Measurements from ENCODE around the gene PYY.

DNA sequence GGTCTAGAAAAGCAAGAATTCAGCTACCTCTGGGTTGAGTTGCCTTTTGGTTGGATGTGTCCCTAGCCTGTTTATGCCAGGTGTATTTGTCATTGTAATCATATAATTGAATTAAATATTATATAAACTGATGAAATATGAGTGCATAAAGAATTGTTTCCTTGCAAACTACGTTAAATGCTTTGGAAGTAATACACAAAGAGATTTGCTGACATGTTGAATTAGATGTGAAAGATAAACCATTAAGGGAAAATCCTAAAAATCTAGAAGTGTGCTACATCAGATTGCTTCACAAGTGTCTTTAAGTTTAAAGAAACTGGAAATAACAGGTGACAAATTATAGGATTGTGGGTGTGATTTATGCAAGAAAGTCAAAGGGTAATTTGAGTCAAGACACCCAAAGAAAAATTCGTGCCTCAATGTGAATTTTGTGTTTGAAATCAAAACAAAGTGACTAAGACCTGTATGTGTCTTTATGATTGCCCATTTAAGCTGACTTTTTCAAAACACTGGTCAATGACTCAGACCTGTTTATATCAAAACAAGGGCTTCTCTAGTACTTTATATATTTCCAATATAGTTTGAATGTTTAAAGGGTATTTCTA is 5.1 kb upstream of the PYY start:
- TF ChIP-seq CHD2 (IDR thresholded peaks at IDR 0.05; ENCODE audit: borderline replicate concordance, low read depth, low read length) (no peak), FOS (IDR thresholded peaks at IDR 0.05; ENCODE audit: borderline replicate concordance, extremely low read depth, insufficient read length) (no peak)
- TF ChIP-seq, protein P1, sequence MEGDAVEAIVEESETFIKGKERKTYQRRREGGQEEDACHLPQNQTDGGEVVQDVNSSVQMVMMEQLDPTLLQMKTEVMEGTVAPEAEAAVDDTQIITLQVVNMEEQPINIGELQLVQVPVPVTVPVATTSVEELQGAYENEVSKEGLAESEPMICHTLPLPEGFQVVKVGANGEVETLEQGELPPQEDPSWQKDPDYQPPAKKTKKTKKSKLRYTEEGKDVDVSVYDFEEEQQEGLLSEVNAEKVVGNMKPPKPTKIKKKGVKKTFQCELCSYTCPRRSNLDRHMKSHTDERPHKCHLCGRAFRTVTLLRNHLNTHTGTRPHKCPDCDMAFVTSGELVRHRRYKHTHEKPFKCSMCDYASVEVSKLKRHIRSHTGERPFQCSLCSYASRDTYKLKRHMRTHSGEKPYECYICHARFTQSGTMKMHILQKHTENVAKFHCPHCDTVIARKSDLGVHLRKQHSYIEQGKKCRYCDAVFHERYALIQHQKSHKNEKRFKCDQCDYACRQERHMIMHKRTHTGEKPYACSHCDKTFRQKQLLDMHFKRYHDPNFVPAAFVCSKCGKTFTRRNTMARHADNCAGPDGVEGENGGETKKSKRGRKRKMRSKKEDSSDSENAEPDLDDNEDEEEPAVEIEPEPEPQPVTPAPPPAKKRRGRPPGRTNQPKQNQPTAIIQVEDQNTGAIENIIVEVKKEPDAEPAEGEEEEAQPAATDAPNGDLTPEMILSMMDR (IDR thresholded peaks at IDR 0.05 in 2 of 3, conservative IDR thresholded peaks at IDR 0.05 in 1 of 3; ENCODE audit: control insufficient read depth in 2 of 3, extremely low read depth in 1 of 3, insufficient read depth in 1 of 3, low read depth in 3 of 3, low read length in 3 of 3) = no peak

Data from GM12878 (cell line).